ENCODE results near the gene SUGCT.

GRCh38 chr7:40093631-40094350 is 41.0 kb upstream of the SUGCT start:
- TF ChIP-seq POLR2AphosphoS5 (IDR thresholded peaks at IDR 0.05) (no peak), POLR2A (IDR thresholded peaks at IDR 0.05) (no peak)
